Hepatic stellate cell (primary cell): ENCODE data around the gene HARS1.
"Not testable (repeated sequence)": the region's sequence is repeated elsewhere in the genome, so short reads cannot be mapped to it uniquely, and the experiment has no call there.

Source experiments
- DNase-seq: peaks from one replicate; pipeline ENCODE4 v3.0.0; 2011; ENCODE audit warnings: low spot score

HARS1 gene

GRCh38 chr5:140690941-140691924 is at the start of gene HARS1, which contains the start of gene HARS2:
Gene HARS1 (minus strand): TSS chr5:140691370. CDS start chr5:140691304, 66 bp downstream.
Gene HARS2 (plus strand): TSS chr5:140691455. CDS start chr5:140691649, 194 bp downstream.
- peak; percentile 95 for DNase-seq

GRCh38 chr5:140737486-140737885 is 46.3 kb upstream of the HARS1 start:
- no peak for DNase-seq

- DNase-seq, result peak; percentile 29
These were observed 43.2 kb upstream of the HARS1 start for GRCh38 chr5:140734354-140734753.

- DNase-seq, result no peak
These were observed 41.9 kb upstream of the HARS1 start for GRCh38 chr5:140733098-140733497.

- DNase-seq, result peak; percentile 73
These were observed 34.8 kb upstream of the HARS1 start for GRCh38 chr5:140725799-140726471.

GRCh38 chr5:140721395-140721794 is 30.2 kb upstream of the HARS1 start:
- not testable (repeated sequence) for DNase-seq

GRCh38 chr5:140720738-140721137 is 29.6 kb upstream of the HARS1 start:
- not testable (repeated sequence) for DNase-seq

GRCh38 chr5:140718266-140718592 is 27.1 kb upstream of the HARS1 start:
- DNase-seq, result no peak

- not testable (repeated sequence) for DNase-seq
These were observed 25.1 kb upstream of the HARS1 start for GRCh38 chr5:140716238-140716637.

- DNase-seq, result no peak
These were observed 22.5 kb upstream of the HARS1 start for GRCh38 chr5:140713562-140714094.

GRCh38 chr5:140711794-140712193 is 20.6 kb upstream of the HARS1 start:
- DNase-seq, result no peak

GRCh38 chr5:140710899-140711552 is 19.9 kb upstream of the HARS1 start:
- DNase-seq, result peak; percentile 83

GRCh38 chr5:140708787-140709186 is 17.6 kb upstream of the HARS1 start:
- DNase-seq, result not testable (repeated sequence)

- no peak for DNase-seq
These were observed 16.6 kb upstream of the HARS1 start for GRCh38 chr5:140707812-140708211.

- peak; percentile 91 for DNase-seq
These were observed 9.3 kb upstream of the HARS1 start, which contains the start of gene ZMAT2 for GRCh38 chr5:140700177-140701144. Gene ZMAT2 (plus strand): TSS chr5:140700447. CDS start chr5:140700461, 14 bp downstream.

GRCh38 chr5:140696891-140697492 is 5.8 kb upstream of the HARS1 start:
- DNase-seq, result no peak

GRCh38 chr5:140694276-140694675 is 3.1 kb upstream of the HARS1 start:
- no peak for DNase-seq

- DNase-seq, result no peak
These were observed 716 bp downstream of the HARS1 start for GRCh38 chr5:140690376-140690932.

- DNase-seq, result no peak
These were observed 12.2 kb downstream of the HARS1 start for GRCh38 chr5:140678993-140679392.

- no peak for DNase-seq
These were observed 13.2 kb downstream of the HARS1 start for GRCh38 chr5:140677947-140678346.
